Smooth muscle cell (in vitro differentiated cells): ENCODE measurements around the gene FABP3. TPM values are rescaled to one million over a fixed set of nuclear protein-coding genes. Genes with fewer than 3 reads are reported as not detected.

Experiments
- DNase-seq: peaks from one replicate; lab custom pipeline; 2025; ENCODE audit not compliant: unreplicated experiment; lab: John Stamatoyannopoulos, UW
- H2AFZ ChIP-seq: fragments of 200-600 bp; sonication (generic); 2 replicates; pipeline ENCODE4 v1.6.0; 2016; ENCODE audit warnings: antibody characterized with exemption, low read depth, mild to moderate bottlenecking
- H3F3A ChIP-seq: fragments of 200-600 bp; sonication (generic); 2 replicates; pipeline ENCODE4 v1.6.0; 2017; ENCODE audit warnings: antibody characterized with exemption, low read depth
- H3K27ac ChIP-seq: fragments of 200-600 bp; sonication (generic); 2 replicates; pipeline ENCODE4 v1.5.1; 2016; ENCODE audit warnings: low read depth, mild to moderate bottlenecking
- H3K27me3 ChIP-seq: fragments of 200-600 bp; sonication (generic); 2 replicates; pipeline ENCODE4 v1.6.1; 2016; ENCODE audit warnings: low read depth, mild to moderate bottlenecking
- H3K36me3 ChIP-seq: fragments of 200-600 bp; sonication (generic); 2 replicates; pipeline ENCODE4 v1.5.1; 2016; ENCODE audit warnings: low read depth
- H3K4me1 ChIP-seq: fragments of 200-600 bp; sonication (generic); 2 replicates; pipeline ENCODE4 v1.5.1; 2016; ENCODE audit warnings: low read depth
- H3K4me2 ChIP-seq: fragments of 200-600 bp; sonication (generic); 2 replicates; pipeline ENCODE4 v1.6.0; 2016; ENCODE audit warnings: mild to moderate bottlenecking
- H3K4me3 ChIP-seq: fragments of 200-600 bp; sonication (generic); 2 replicates; pipeline ENCODE4 v1.5.1; 2016; ENCODE audit warnings: mild to moderate bottlenecking
- H3K79me2 ChIP-seq: fragments of 200-600 bp; sonication (generic); 2 replicates; pipeline ENCODE4 v1.6.0; 2016; ENCODE audit warnings: low read depth, mild to moderate bottlenecking
- H3K9ac ChIP-seq: fragments of 200-600 bp; sonication (generic); 2 replicates; pipeline ENCODE4 v1.6.0; 2016; ENCODE audit warnings: low read depth
- H3K9me3 ChIP-seq: fragments of 200-600 bp; sonication (generic); replicated peaks from 2 replicates; pipeline ENCODE4 v1.5.1; 2016; ENCODE audit warnings: low read depth
- H4K20me1 ChIP-seq: fragments of 200-600 bp; sonication (generic); 2 replicates; pipeline ENCODE4 v1.6.0; 2016; ENCODE audit warnings: low read depth
- WGBS: methylation state at CpG from one replicate; pipeline ENCODE4 v1.1.7; 2016; ENCODE audit warnings: low lambda C conversion rate; 5-methylcytosine and 5-hydroxymethylcytosine counted together
- polyA plus RNA-seq: library from polyadenylated mRNA; unstranded; fragments of >200 nt; fragmentation: Nextera tagmentation; extraction: Ambion mirVana; gene quantifications from 2 replicates; pipeline ENCODE4 v1.2.1, GENCODE V29; 2016
- total RNA-seq: library from RNA; depleted of rRNA; stranded (reverse); fragments of >200 nt; gene quantifications from 2 replicates; pipeline ENCODE4 v1.2.3, GENCODE V29; 2014
- TF ChIP-seq, protein P1 (sequence below): fragments of 200-600 bp; sonication (generic); IDR thresholded peaks from 2 replicates; pipeline ENCODE4 v1.5.1; 2017; ENCODE audit warnings: borderline replicate concordance, mild to moderate bottlenecking, antibody characterized with exemption; ENCODE audit not compliant: insufficient read depth, poor library complexity, severe bottlenecking

Gene FABP3
- total and polyA plus RNA-seq, 2 experiments from 2014 or later, result 2.5 to 6.9 TPM

DNA sequence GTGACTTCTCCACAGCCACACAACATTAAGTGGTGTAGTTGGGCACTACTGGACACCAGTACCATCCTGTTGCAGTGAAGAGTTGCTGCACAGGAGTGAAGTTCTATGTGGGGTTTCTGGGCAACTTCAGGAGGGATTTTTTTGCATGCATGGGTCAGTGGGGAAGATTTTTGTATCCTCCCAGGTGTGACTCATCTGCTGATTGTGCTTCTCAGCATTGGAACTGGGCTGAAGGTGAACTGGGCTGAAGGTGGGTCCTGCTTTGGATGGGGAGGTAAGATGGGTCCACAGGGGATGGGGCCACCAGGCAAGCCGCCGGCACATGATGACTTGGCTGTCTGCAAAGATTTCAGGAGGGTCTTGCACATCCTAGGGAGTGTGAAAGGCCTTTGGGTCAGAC is 42.8 kb upstream of the FABP3 start:
- Histone ChIP-seq H3K4me1 (peaks cover 11% of the 10 kb centered on the region), H3K36me3 (no peaks in the 10 kb centered on the region), H3K9ac (no peak overlapping the region), H3K9me3 (no peaks in the 10 kb centered on the region), H3K27me3 (peaks cover 10% of the 10 kb centered on the region), H4K20me1 (peaks cover 28% of the 10 kb centered on the region), H3K27ac (no peak overlapping the region), H3F3A (no peaks in the 10 kb centered on the region), H2AFZ (no peak overlapping the region), H3K79me2 (no peaks in the 10 kb centered on the region), H3K4me2 (no peak overlapping the region), H3K4me3 (no peak overlapping the region)
- DNase-seq, result no peak
- 95% methylated on average over 2 of the region's 2 CpGs for WGBS
- TF ChIP-seq, protein P1, sequence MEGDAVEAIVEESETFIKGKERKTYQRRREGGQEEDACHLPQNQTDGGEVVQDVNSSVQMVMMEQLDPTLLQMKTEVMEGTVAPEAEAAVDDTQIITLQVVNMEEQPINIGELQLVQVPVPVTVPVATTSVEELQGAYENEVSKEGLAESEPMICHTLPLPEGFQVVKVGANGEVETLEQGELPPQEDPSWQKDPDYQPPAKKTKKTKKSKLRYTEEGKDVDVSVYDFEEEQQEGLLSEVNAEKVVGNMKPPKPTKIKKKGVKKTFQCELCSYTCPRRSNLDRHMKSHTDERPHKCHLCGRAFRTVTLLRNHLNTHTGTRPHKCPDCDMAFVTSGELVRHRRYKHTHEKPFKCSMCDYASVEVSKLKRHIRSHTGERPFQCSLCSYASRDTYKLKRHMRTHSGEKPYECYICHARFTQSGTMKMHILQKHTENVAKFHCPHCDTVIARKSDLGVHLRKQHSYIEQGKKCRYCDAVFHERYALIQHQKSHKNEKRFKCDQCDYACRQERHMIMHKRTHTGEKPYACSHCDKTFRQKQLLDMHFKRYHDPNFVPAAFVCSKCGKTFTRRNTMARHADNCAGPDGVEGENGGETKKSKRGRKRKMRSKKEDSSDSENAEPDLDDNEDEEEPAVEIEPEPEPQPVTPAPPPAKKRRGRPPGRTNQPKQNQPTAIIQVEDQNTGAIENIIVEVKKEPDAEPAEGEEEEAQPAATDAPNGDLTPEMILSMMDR, result no peak

DNA sequence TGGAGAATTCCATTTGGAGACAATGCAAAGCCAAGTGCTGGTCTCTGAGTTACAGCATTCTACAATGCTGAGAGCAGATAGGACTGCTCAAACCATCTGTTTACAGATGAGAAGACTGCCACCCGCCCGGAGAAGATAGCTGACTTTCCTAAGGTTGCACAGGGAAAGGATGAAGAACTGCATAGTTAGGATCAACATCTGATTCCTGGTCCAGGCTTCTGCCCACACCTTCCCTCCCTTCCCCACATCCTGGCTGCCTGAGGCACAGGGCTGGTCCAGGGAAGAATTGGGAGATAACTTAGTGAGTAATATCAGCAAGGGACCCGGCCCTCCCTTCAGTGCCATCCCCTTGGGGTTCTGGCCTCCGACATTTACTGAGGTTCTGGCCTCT is 42.1 kb upstream of the FABP3 start:
- H3K9me3 ChIP-seq, result no peaks in the 10 kb centered on the region
- H4K20me1 ChIP-seq, result peaks cover 28% of the 10 kb centered on the region
- WGBS, result 89% methylated on average over 4 of the region's 4 CpGs
- DNase-seq, result no peak
- peaks cover 11% of the 10 kb centered on the region for H3K4me1 ChIP-seq
- H3K4me2 ChIP-seq, result no peak overlapping the region
- H3K79me2 ChIP-seq, result no peaks in the 10 kb centered on the region
- H3K36me3 ChIP-seq, result no peaks in the 10 kb centered on the region
- peak overlapping the region; percentile 73 for H3K4me3 ChIP-seq
- H3K27ac ChIP-seq, result no peak overlapping the region
- H2AFZ ChIP-seq, result no peak overlapping the region
- TF ChIP-seq, protein P1, result no peak
- H3F3A ChIP-seq, result no peaks in the 10 kb centered on the region
- peaks cover 10% of the 10 kb centered on the region for H3K27me3 ChIP-seq
- no peak overlapping the region for H3K9ac ChIP-seq

DNA sequence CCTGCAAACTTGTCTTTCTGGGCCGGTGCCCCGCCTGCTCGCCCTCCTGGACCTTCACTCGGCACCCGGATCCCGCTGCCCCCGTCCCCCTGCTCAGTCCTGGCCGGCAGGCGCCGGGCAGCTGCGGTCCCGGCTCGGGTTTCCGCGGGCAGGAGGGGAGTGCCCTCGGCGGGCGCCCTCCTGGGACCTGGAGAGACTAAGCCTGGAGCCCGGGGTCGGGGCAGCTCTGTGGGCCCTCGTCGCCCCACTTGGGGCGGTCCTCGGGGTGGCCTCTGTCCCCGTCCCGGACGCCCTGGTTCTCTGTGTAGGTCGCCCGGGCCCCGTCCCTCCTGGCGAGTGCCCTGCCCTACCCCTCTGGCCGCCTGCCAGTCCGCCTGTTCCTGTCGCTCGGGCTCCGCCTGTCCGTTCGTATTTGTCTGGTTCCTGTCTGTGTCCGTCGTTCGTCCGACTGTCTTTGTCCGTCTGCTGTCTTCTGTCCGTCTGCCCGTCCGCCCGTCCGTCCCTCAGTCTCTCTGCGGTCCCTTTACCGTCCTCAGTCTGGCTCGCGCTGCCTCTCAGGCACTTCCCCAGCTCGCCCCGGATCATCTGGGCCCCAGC is 40.6 kb upstream of the FABP3 start:
- H3K9me3 ChIP-seq, result no peaks in the 10 kb centered on the region
- peaks cover 11% of the 10 kb centered on the region for H3K4me1 ChIP-seq
- peak overlapping the region; percentile 95 for H2AFZ ChIP-seq
- peak overlapping the region; percentile 77 for H3K9ac ChIP-seq
- H3K36me3 ChIP-seq, result no peaks in the 10 kb centered on the region
- peaks cover 10% of the 10 kb centered on the region for H3K27me3 ChIP-seq
- WGBS, result 1% methylated on average over 47 of the region's 54 CpGs
- peak overlapping the region; percentile 96 for H3K4me2 ChIP-seq
- no peaks in the 10 kb centered on the region for H3F3A ChIP-seq
- DNase-seq, result peak; percentile 22
- no peaks in the 10 kb centered on the region for H3K79me2 ChIP-seq
- H4K20me1 ChIP-seq, result peaks cover 17% of the 10 kb centered on the region
- H3K4me3 ChIP-seq, result peak overlapping the region; percentile 73
- TF ChIP-seq, protein P1, result no peak
- no peak overlapping the region for H3K27ac ChIP-seq
